Lower lobe of right lung (tissue), 2 donors: ENCODE data around the gene SPART. TPM values are rescaled to one million over a fixed set of nuclear protein-coding genes. Genes with fewer than 3 reads are reported as not detected.
"Not testable (repeated sequence)": the region's sequence is repeated elsewhere in the genome, so short reads cannot be mapped to it uniquely, and the experiment has no call there.

Experiments
- ATAC-seq, 2 donors: fragments of 200-7000 bp; cut with Tn5 transposase; one replicate each; pipeline ENCODE4 v1.9.1; 2020 to 2022; ENCODE audit warnings: mild to moderate bottlenecking in 2 of 2, moderate library complexity in 2 of 2
- DNase-seq: peaks from one replicate; pipeline ENCODE4 v3.0.0-alpha.2; 2020
- H3K27ac ChIP-seq: fragments of 200-600 bp; one replicate; pipeline ENCODE4 v1.8.0; 2022
- H3K27me3 ChIP-seq: fragments of 200-600 bp; one replicate; pipeline ENCODE4 v1.8.0; 2022; ENCODE audit warnings: low read depth
- H3K36me3 ChIP-seq: fragments of 200-600 bp; one replicate; pipeline ENCODE4 v1.8.0; 2022; ENCODE audit warnings: mild to moderate bottlenecking
- H3K4me1 ChIP-seq: fragments of 200-600 bp; one replicate; pipeline ENCODE4 v1.8.0; 2022
- H3K4me3 ChIP-seq: fragments of 200-600 bp; one replicate; pipeline ENCODE4 v1.8.0; 2022; ENCODE audit warnings: mild to moderate bottlenecking
- H3K9me3 ChIP-seq: fragments of 200-600 bp; one replicate; pipeline ENCODE4 v1.8.0; 2022
- intact Hi-C: fragments of 100-400 bp; cut with DNase I; formaldehyde crosslinking; loops from one replicate; pipeline ENCODE4 v1.11.0; 2022
- total RNA-seq: library from RNA; stranded (reverse); fragmentation: NEBNext Ultra II Directional; extraction: Animal tissue kit (Norgen Biotek cat#: 25700); gene quantifications from one replicate; pipeline ENCODE4 v1.2.1, GENCODE V29; 2021
- TF ChIP-seq, protein P1 (sequence below): fragments of 200-600 bp; IDR thresholded peaks from one replicate; pipeline ENCODE4 v1.8.0; 2022; ENCODE audit warnings: antibody characterized with exemption, mild to moderate bottlenecking
- donor health status: DM: no; HTN: yes; CAD: no; lungs with severe emphysema.

Gene SPART
- total RNA-seq, 1 donor from 2014 or later = 72.5 TPM

DNA sequence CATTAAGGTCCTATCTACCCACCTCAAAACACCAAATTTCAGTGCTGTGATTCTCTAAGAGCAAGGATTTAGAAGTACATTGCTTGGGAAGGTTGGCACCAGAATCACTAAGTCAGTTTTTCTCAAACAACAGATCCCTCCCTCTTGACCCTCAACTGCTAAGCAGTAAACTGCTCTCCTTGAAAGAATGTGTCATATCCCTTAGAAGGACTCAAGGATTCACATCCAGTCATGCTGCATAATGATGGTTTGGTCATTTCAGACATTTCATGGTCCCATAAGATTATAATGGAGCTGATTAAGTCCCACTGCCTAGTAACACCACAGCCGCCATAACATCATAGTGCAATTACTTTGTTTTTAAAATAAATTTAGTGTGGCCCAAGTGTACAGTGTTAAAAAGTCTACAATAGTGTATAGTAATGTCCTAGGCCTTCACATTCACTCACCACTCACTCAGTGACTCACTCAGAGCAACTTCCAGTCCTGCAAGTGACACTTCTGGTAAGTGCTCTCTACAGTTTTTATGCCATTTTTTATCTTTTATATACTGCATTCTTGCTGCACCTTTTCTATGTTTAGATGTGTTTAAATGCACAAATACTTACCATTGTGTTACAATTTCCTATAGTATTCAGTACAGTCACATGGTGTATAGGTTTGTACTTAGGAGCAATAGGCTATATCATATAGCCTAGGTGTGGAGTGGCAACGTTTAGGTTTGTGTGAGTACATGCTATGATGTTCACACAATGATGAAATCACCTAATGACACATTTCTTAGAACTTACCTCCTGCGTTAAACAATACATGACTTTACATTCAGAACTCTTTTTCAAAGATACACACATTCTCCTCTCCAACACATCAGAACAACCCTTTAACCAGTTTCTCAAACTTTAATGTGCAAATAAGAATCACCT, 32.9 kb downstream of the SPART start:
- Histone ChIP-seq H3K36me3 (peaks cover 63% of the 10 kb centered on the region), H3K4me1 (no peaks in the 10 kb centered on the region), H3K27me3 (no peaks in the 10 kb centered on the region), H3K9me3 (no peaks in the 10 kb centered on the region), H3K4me3 (no peak overlapping the region), H3K27ac (no peak overlapping the region)
- intact Hi-C loops = no loop called here
- TF ChIP-seq, protein P1, sequence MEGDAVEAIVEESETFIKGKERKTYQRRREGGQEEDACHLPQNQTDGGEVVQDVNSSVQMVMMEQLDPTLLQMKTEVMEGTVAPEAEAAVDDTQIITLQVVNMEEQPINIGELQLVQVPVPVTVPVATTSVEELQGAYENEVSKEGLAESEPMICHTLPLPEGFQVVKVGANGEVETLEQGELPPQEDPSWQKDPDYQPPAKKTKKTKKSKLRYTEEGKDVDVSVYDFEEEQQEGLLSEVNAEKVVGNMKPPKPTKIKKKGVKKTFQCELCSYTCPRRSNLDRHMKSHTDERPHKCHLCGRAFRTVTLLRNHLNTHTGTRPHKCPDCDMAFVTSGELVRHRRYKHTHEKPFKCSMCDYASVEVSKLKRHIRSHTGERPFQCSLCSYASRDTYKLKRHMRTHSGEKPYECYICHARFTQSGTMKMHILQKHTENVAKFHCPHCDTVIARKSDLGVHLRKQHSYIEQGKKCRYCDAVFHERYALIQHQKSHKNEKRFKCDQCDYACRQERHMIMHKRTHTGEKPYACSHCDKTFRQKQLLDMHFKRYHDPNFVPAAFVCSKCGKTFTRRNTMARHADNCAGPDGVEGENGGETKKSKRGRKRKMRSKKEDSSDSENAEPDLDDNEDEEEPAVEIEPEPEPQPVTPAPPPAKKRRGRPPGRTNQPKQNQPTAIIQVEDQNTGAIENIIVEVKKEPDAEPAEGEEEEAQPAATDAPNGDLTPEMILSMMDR = no peak
- DNase-seq (no peak), ATAC-seq (no peak)

DNA sequence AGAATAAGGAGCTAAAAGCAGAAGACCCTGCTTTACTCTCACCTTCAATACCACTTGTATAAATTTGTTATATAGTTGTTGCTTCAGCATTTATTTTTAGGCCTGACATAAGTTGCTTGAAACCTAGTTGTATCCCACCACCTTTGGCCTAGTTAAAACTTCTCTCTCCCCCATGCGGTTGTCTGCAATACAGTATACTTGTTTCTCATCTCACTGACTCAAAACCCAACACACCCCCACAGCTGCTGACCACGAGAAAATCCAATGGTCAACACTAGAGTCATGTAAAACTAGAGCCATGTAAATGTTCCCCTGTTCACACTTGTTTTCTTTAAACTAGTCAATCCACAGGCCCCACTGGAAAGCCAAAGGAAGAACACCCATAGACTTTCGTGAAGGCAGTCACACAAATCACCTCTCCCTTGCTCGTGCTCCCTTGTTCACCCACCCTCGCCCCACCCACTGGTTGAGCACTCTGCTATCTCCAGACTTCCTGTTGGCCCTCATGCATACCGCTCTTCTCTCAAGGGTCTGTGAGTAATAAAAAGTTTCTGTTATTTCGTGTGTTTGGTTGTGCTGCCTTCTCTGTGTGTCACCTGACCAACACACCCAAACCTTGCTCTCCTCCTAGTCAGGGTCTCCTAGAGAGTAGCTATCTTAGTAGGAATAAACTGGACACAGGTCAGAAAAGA, 35.6 kb downstream of the SPART start:
- H3K36me3 ChIP-seq = peaks cover 77% of the 10 kb centered on the region
- peak in 1 of 2 donors; percentile 27 for ATAC-seq
- no peak overlapping the region for H3K4me3 ChIP-seq

DNA sequence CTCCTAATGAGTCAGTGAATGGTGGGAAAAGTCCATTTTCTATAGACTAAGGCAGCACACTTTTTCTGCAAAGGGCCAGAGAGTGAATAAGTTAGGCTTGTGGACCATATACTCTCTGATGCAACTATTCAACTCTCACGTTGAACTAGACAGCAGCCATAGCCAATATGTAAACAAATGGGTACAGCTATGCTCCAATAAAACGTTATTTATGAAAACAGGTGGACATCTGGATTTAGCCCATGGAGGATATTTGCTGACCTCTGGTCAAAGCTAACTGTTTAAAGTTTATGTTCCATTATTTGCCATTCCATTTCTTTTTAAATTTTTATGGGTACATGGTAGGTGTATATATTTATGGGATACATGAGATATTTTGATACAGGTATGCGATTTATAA, 43.9 kb downstream of the SPART start:
- H3K4me3 ChIP-seq = no peak overlapping the region
- ATAC-seq = no peak
- H3K36me3 ChIP-seq = peaks cover 30% of the 10 kb centered on the region
- H3K27ac ChIP-seq = no peak overlapping the region
- H3K4me1 ChIP-seq = peaks cover 6% of the 10 kb centered on the region
- no peak for DNase-seq
- no peaks in the 10 kb centered on the region for H3K9me3 ChIP-seq
- no peaks in the 10 kb centered on the region for H3K27me3 ChIP-seq
- intact Hi-C loops = no loop called here
- TF ChIP-seq, protein P1 = no peak

More for the DNA sequence above, 35.6 kb downstream of the SPART start:
- Histone ChIP-seq H3K27me3 (no peaks in the 10 kb centered on the region), H3K4me1 (no peaks in the 10 kb centered on the region), H3K9me3 (no peaks in the 10 kb centered on the region), H3K27ac (no peak overlapping the region)
- intact Hi-C loops = no loop called here
- TF ChIP-seq, protein P1 = no peak
- no peak for DNase-seq

DNA sequence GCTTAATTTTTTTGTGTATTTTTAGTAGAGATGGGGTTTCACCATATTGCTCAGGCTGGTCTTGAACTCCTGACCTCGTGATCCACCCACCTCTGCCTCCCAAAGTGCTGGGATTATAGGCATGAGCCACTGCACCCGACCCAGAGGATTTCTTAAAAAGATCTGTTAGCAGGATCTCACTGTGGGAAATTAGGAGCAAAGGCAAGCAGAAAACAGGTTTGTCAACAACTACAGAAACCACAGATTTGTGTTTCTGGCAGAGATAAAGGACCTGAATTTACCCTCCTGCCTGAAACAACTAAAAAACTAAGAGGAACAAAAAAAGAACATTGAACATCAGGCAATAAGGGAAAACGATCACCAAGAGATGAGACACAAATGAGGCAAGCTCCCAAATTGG, 46.7 kb downstream of the SPART start:
- Histone ChIP-seq H3K4me1 (peaks cover 12% of the 10 kb centered on the region), H3K36me3 (peaks cover 11% of the 10 kb centered on the region)
- H3K27me3 ChIP-seq, ATAC-seq, H3K4me3 ChIP-seq, intact Hi-C loops, DNase-seq, H3K9me3 ChIP-seq, H3K27ac ChIP-seq: not testable (repeated sequence)

DNA sequence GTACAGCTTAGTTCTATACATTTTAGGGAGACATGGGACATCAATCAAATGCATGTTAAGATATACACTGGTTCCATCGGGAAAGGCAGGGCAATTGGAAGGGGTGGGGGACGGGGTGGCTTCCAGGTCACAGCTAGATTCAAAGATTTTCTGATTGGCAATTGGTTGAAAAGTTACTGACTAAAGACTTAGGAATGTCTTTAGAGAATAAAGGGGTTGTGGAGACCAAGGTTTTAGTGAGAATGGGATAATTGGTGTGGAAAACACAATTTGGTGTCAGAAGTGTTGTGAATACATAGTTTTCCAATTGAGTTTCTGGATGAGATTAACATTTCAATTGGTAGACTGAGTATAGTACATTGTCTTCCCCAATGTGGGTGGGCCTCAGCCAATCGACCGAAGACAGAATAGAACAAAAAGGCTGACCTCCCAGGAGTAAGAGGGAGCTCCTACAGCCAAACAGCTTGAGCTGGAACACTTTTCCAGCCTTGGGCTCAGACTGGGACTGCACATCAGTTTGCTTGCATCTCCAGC, 47.6 kb downstream of the SPART start:
- DNase-seq (no peak), ATAC-seq (no peak)
- intact Hi-C loops = no loop called here
- Histone ChIP-seq H3K36me3 (peaks cover 2% of the 10 kb centered on the region), H3K4me3 (no peak overlapping the region), H3K9me3 (no peaks in the 10 kb centered on the region), H3K4me1 (peaks cover 12% of the 10 kb centered on the region), H3K27me3 (no peaks in the 10 kb centered on the region), H3K27ac (no peak overlapping the region)
- TF ChIP-seq, protein P1 = no peak
